GM12878 (cell line): Measurements from ENCODE around the gene TTLL4. TPM values are rescaled to one million over a fixed set of nuclear protein-coding genes. Genes with fewer than 3 reads are reported as not detected.

ENCODE experiments used
- BCLAF1 ChIP-seq: fragments of 450-650 bp; IDR thresholded peaks from 2 replicates; pipeline ENCODE4 v1.6.1; 2017; ENCODE audit warnings: antibody characterized with exemption, mild to moderate bottlenecking, moderate library complexity
- HDGF ChIP-seq: fragments of 450-650 bp; IDR thresholded peaks from 2 replicates; pipeline ENCODE4 v1.6.1; 2016; ENCODE audit warnings: antibody characterized with exemption
- MLLT1 ChIP-seq: fragments of 450-650 bp; IDR thresholded peaks from 2 replicates; pipeline ENCODE4 v1.6.1; 2016; ENCODE audit warnings: mild to moderate bottlenecking
- POLR2AphosphoS5 ChIP-seq: IDR thresholded peaks from 2 replicates; pipeline ENCODE4 v1.6.1; 2011; ENCODE audit warnings: mild to moderate bottlenecking, low read length, inconsistent platforms
- PRDM15 ChIP-seq: fragments of 450-650 bp; formaldehyde crosslinking; IDR thresholded peaks from 2 replicates; pipeline ENCODE4 v1.4.0; 2020; ENCODE audit warnings: mild to moderate bottlenecking, moderate library complexity
- RCOR1 ChIP-seq: conservative IDR thresholded peaks from 2 replicates; pipeline ENCODE4 v1.6.1; 2012; ENCODE audit warnings: low read depth, low read length, improper control_type of control experiment
- RELA ChIP-seq: fragments of 450-650 bp; IDR thresholded peaks from 2 replicates; pipeline ENCODE4 v1.8.0; 2014; ENCODE audit warnings: borderline replicate concordance; ENCODE audit not compliant: partially characterized antibody
- SIX5 ChIP-seq: IDR thresholded peaks from 2 replicates; pipeline ENCODE4 v1.6.1; 2011; ENCODE audit warnings: mild to moderate bottlenecking, low read depth, low read length, moderate library complexity; ENCODE audit not compliant: severe bottlenecking
- SKIL ChIP-seq: fragments of 450-650 bp; IDR thresholded peaks from 2 replicates; pipeline ENCODE4 v1.6.1; 2017; ENCODE audit warnings: mild to moderate bottlenecking, low read depth, inconsistent platforms; ENCODE audit not compliant: poor library complexity, severe bottlenecking
- SMAD5 ChIP-seq: IDR thresholded peaks from 2 replicates; pipeline ENCODE4 v1.6.1; 2016; ENCODE audit warnings: antibody characterized with exemption, low read depth
- polyA plus RNA-seq, 11 experiments: library from polyadenylated mRNA; depleted of rRNA in 4 of 11; unstranded in 6 of 11; stranded (reverse) in 5 of 11; fragments of >200 nt; fragmentation: Nextera tagmentation in 4 of 11; fragmentation: Illumina TruSeq in 1 of 11; extraction: Ambion mirVana in 4 of 11; extraction: Trizol in 1 of 11; gene quantifications; 1 replicate in 1 of 11; 2 replicates in 10 of 11; pipeline versions ENCODE4 v1.2.1 to v1.2.3, GENCODE V29; 2011 to 2016; ENCODE audit warnings: inconsistent platforms in 2 of 11, missing spikeins in 2 of 11, low read depth in 1 of 11
- total RNA-seq, 4 experiments: library from RNA; depleted of rRNA in 3 of 4; stranded (reverse); fragments of >200 nt in 3 of 4; fragmentation: Illumina TruSeq in 1 of 4; extraction: Trizol in 1 of 4; gene quantifications; 2 replicates each; pipeline versions ENCODE4 v1.2.1 to v1.2.3, GENCODE V29; 2013 to 2021

The TTLL4 gene
- total and polyA plus RNA-seq, 10 of the 15 experiments (the other 5 are each of a cell fraction or from before 2014, with no cell fraction given): 16.6 to 63.1 (median 32.9) TPM

- TF ChIP-seq BCLAF1: no peak
- no peak for TF ChIP-seq POLR2AphosphoS5
- no peak for TF ChIP-seq SMAD5
- TF ChIP-seq SIX5: no peak
- no peak for TF ChIP-seq RELA
- no peak for TF ChIP-seq SKIL
- no peak for TF ChIP-seq HDGF
- no peak for TF ChIP-seq MLLT1
- no peak for TF ChIP-seq RCOR1
- TF ChIP-seq PRDM15 (CRISPR knock-in tag): no peak
- TF ChIP-seq, all 136 proteins: peak for 0
Measured at GRCh38 chr2:218701806-218702205, 8.8 kb upstream of the TTLL4 start (continued).
